GM19397 (cell line): ENCODE results near the gene FGFR2.
"Not testable (repeated sequence)": the region's sequence is repeated elsewhere in the genome, so short reads cannot be mapped to it uniquely, and the experiment has no call there.

Experiments used
- ATAC-seq: cut with Tn5 transposase; IDR thresholded peaks from one replicate; pipeline ENCODE4 v1.9.1; 2021; ENCODE audit warnings: mild to moderate bottlenecking, moderate library complexity; ENCODE audit not compliant: unreplicated experiment

The FGFR2 gene

DNA sequence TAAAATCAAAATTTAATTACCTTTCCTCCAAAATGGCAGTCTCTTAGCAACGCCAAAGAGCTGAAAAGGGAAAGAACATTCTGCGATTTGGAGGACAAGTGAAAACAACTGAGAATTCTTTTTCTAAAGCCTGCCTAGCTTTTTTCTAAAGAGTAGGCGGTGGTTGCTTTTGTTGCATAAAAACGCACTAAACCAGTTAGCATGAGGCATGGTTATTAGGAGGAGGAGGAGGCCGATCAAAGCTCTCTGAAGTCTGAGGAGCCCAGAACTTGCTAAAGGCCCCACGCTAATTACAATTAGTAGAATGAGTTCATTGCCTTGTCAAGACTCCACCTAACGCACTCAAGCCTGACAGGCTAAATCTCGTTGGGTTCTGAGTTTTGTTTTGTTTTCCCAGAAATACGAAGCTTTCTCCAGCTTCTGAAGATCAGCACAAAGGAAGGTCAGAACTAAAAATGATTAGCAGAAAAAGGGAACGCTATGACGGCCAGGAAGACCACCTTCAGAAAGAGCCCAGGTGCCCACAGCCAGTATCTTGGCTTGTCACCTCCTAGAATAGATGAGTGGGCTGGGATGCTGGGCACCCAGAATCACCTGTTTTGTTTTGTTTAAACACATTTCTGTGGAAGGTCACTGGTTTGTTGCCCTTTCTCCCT lies 72.0 kb downstream of the FGFR2 start:
- ATAC-seq: no peak

DNA sequence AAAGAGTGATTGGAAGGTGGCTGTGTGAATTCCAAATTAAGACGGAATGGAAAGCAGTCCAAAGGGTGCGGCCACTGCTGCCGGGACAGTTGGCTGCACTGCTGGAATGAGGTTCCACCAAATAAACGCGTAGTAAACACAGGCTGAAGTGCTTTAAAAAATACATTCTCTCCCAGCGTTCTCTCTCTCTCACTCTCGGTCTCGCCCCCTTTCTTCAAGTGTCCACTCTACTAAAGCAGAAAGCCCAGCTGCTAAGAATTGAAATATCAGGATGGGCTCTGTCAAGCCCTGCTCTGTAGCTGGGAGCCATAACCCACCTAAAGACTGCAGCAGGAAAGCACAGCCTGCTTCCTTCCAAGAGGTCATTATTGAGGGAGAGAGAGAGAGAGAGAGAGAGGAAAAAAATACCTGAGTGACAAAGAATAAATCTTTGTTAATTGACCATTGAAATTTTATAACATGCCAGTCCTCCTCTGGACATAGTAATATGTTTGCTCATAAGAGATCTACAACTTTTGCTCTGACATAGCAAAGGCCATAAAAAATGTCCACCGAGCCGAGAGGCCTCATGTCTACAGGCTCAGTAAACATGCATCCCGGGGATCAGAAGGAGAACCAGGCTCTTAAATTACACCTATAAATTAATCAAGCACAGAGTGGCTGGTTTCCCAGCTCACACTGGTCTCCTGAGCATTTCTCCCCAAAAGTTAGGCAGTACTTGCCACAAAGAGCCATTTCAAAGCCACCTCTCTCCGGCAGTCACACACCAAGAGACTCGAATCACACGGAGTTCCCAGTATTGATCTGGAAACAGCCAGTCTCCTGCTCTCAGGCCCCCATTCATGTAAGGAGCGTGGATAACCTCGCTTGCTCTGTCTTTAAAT lies 72.8 kb downstream of the FGFR2 start:
- ATAC-seq: no peak

DNA sequence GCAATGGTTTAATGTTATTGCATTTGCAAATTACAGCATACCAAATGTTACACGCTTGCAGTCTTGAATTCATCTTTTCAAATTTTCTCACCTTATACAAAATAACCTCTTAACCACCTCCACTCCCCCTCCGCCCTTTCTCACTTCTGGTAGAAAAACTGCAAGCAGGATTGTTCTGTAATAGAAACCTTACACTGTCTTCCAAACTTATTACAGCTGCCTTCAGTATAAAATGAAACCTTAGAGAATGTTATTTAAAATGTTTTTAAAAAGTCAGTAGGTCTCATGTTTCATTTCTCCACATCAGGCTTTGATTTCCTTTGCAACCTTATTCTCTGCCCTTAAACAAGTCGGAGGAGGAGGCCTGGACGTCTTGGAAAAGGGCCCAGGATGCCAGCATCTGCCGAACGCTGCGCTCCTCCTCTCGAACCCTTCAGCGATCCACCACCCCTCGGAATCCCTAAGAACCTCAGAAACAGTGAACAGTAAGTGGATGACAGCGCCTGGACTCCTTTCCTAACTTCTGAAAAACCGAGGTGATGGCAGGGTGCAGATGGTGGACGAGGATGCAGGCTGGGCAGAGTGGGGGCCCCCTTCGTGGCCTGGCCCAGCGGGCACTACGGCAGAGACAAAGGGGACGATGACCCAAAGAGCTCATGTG lies 74.0 kb downstream of the FGFR2 start:
- ATAC-seq: no peak

DNA sequence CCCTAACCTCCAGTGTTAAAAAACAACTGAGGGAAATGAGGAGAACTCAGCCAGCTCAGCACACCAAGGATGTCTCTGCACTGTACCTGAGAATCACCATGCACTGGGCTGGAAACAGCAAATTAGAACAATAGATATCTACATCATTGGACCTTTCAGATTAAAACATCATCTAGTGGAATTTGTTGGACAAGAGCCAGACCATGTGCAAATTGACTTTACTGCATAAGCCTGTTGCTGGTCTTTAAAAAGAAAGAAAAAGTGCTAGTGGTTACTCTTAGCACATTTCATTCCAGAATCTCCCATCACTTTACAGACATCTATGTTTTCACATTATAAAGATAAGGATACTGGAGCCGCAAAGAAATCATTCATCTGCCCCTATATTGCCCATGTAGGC lies 75.4 kb downstream of the FGFR2 start:
- ATAC-seq: no peak

DNA sequence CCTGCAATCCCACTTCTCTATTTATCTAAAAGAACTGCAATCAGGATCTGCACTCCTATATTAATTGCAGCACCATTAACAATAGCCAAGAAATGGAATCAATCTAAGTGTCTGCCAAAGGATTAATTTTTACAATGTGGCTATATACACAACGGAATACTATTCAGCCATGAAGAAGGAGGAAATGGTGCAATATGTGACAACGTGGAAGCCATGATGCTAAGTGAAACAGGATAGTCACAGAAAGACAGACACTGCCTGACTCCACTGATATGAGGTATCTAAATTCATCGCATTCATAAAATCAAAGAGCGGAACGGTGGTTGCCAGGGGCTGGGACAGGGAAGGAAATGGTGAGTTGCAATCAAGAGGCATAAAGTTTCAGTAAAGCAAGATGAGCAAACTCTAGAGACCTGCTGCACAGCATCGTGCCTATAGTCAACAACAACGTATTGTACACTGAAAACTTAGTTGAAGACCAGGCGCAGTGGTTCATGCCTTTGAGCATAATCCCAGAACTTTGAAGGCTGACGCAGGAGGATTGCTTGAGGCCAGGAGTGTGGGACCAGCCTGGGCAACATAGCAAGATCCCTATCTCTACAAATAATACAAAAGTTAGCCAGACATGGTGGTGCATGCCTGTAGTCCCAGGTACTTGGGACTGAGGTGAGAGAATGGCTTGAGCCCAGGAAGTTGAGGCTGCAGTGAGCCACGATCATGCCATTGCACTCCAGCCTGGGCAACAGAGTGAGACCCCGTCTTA lies 76.3 kb downstream of the FGFR2 start:
- ATAC-seq: no peak

DNA sequence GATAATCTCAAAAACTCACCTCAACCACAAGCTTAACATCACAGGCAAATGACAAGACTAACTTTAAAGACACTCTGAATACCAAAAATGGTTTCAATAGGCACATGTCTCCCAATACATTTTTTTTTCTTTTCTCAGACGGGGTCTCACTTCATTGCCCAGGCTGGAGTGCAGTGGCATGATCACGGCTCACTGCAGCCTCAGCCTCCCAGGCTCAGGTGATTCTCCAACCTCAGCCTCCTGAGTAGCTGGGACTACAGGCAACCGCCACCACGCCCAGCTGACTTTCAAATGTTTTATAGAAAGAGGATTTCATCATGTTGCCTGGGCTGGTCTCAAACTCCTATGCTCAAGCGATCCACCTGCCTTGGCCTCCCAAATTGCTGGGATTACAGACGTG lies 77.7 kb downstream of the FGFR2 start:
- not testable (repeated sequence) for ATAC-seq

DNA sequence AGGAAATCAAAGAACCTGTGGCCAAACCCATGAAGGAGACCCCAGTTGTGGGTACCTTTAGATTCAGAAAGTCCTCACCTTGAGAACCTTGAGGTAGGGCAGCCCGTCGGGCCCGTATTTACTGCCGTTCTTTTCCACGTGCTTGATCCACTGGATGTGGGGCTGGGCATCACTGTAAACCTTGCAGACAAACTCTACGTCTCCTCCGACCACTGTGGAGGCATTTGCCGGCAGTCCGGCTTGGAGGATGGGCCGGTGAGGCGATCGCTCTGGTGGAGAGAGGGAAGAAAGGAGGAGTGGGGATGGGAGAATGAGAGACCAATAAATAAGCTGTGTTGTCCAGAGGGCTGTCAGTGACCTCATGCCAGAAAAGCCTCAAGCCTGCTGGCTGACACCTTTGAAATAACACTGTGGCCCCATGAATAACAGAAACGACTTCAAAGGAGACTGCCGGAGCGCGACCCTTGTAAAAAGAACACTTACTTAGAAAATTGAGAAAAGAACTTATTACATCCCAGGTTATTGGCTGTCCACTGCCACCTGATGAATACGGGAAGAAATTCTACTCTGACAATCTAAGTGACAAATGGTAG lies 78.2 kb downstream of the FGFR2 start:
- ATAC-seq: no peak

DNA sequence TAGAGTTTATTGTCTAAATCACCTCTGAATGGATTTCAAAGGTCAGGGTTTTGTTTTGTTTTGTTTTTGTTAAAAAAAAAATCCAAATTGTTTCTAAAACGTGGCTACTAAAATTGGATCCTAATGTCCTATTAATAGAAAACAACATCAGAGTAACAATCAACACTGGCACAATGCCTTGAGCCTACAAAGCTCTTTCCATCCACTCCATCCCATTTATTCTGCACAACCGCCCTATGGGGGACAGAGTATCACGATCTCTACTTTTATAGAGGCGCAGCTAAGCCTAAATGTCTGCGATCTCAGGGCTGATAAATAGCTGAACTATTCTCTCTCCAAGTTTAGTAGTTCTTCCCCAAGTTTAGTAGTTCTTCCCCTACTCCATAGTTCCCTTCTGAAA lies 78.8 kb downstream of the FGFR2 start:
- no peak for ATAC-seq

DNA sequence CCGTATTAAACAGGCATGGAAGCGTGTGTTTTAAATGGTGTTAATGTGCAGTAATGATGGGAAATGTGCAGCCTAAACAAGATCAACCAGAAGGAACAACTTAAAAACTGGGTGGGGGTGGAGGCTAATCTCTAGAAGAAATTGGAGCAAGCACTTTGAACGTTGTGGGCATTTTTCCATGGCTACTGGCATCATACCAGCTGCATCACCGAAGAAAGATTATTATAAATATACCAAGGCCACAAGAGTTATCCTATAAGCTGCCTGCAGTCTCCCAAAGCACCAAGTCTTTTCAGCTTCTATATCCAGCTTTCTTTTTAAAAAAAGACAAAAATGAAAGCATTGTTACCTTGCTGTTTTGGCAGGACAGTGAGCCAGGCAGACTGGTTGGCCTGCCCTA lies 79.9 kb downstream of the FGFR2 start:
- no peak for ATAC-seq

DNA sequence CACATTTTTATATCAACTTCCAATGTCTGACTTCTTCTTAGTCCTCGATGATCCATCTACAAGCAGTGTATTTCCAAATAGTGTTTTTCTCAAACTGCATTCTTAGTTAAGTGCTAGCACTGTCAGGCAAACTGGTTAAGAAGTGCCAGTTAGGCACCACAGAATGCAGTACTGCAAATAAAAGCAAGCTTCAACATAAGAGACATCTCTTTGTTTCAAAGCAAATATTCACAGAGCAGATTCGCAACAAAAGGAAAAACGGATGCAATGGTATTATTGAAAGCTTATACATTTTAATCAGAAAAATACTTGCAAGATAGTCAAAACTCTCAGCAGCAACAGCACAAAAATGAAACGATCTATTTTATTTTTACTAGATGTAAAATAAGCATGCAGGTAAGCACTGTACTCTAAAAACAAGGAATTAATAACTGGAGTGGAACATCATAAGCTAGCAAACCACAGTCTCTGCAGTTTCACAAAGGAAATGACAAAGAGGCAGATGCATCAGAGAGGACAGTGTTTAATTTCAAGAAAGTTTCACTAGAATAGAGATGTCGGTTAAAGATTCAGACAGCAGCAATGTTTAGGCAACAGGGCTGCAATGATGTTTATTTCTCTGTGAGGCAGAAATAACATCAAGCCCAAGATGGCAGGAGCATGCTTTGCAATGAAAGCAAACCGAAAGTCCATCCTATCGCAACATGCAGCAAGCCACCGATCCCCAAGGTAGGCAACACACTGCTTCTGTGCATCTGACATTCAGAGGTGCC lies 82.0 kb downstream of the FGFR2 start:
- peak; percentile 83 for ATAC-seq

DNA sequence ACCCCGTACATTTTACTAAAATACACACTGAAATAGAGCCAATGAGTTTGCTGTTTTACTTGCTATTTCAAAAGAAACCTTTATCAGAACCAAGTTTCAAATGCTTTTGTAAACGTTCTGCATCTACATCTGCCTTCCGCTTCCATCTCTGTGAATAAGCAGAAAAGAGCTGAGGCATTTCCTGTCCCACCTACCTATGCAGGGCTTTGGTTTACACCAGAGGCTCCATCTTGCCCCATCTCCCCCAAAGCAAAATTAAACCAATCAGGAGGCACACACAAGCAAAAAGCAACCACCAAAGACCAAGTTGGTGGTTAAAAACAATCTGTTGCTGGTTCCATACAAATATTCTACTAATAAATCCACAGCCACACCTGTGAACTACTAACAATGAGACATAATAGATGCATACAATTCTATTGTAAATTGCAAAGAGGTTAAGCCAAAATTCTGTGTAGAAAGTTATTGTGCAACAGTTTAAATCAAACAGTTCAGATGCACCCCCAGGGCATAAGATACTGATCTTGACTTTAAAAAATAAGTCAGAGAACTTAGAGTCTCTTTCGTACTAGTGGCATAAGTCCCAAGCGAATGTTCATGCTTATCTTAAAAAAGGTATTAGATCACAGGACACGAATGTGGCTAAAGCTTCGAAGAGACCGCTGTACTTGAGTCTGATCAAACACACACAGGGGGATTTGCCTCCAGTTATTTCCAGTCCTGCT lies 83.9 kb downstream of the FGFR2 start:
- ATAC-seq: no peak

DNA sequence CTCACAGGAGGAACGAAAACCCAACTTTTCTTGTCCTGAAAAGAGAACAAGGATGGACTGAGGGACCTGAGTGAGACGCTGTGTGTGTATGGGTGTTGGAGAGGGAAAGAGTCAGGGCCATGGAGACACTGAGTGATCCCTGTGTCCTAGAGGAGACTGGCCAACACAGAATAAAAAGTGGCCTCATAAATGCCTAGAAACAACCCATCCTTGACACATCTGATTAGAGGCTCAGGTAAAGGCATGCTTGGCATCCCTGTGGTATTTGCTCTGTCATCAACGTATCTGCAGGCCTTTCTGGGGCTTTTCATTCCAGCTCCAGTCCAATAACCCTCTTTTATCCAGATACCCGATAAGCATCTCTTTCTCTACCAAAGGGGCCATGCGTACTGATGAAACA lies 86.3 kb downstream of the FGFR2 start:
- ATAC-seq: no peak

DNA sequence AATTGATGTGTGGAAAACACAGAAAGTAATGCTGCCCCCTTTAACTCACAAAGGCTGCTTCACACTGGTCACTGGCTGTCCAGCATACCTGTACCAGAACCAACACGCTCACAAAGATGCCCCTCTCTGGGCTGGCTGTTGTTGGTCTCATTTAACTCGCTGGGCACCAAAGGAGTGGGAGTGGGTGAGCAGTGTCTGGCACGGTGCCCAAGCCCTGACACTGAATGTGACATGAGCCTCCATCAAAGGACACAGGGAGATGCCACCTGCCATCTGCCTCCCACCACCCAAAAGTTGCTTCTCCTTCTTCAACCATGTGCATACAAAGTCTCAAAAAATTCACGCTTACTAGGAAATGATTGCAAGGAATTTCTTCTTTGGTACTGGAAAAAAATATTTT lies 86.8 kb downstream of the FGFR2 start:
- ATAC-seq: no peak

DNA sequence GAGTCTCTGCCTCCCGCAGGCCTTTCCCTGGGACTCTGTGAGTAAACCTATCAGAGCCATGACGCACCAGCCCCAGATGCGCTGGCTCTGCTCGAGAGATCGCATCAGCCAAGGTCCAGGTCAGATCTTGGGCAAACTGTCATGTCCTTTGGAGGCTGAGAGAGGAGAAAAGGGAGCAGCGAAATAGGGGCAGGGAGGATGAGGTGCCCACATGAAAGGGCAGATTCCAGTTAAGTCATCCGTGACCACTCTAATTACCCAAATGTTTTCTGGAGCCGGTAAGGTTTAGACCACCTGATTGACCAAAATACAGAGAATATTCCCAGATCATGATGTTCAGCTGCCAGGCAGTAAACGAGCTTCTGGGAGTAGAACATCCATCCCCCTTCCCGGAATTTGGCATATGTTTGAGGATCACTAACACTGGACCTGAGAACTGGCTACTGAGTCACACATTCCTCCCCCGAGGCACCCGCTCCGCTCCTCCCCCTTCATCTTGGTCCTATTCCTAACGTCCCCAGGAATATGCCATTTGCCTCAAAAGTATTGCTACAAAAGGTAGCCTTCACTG lies 88.0 kb downstream of the FGFR2 start:
- no peak for ATAC-seq

DNA sequence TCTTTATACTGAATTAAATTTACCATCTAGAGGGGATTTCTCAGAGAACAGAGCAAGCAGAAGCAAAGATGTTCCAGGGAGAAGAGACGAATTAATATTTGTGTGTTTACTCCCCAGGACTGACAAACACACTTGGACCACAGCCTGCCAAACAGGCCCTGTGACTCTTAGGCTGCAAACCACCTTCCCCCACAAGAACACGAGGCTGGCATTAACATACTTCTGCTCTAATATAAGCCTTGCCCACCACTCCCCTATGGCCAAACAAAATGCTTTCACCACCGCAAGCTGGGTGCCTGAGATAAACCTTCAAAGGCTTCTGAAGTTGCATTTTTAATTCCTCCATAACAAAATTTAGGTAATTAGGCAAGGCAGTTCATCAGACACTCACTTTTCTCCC lies 88.4 kb downstream of the FGFR2 start:
- no peak for ATAC-seq

DNA sequence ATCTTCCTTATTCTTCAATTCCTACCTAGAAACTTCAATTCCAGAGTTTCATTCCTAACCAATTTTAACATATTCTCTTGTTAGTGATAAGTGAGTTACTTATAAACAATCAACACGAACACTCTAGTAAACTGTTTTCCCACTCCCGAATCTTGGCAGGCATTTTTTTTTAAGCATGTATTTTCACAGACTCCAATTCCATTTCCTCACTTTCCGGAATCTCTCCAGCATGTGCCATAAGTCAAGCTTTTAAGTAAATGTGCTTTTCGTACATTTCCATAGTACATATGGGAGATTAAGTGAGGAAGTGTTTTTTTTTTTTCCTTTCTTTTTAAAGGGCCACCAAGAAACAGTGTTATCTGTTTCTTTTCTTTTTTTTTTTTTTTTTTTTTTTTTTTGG lies 89.1 kb downstream of the FGFR2 start:
- ATAC-seq: no peak

DNA sequence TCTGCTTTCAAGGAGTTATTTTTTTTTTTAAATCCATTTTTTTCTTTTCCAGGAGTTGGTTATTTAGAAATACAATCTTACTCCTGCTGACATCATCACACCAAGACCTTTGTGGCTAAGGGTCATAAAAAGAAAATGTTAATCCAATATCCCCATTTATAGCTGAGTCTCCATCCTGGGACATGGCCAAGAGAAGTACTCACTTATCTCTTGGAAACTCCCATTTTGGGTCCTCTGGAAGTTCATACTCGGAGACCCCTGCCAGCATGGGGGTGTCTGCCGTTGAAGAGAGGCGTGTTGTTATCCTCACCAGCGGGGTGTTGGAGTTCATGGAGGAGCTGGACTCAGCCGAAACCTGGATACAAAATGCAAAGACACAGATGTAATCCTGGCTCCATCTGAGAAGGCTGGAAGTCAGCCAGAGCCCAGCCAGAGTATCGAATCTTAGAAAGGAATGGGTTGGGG lies 94.6 kb downstream of the FGFR2 start:
- no peak for ATAC-seq

DNA sequence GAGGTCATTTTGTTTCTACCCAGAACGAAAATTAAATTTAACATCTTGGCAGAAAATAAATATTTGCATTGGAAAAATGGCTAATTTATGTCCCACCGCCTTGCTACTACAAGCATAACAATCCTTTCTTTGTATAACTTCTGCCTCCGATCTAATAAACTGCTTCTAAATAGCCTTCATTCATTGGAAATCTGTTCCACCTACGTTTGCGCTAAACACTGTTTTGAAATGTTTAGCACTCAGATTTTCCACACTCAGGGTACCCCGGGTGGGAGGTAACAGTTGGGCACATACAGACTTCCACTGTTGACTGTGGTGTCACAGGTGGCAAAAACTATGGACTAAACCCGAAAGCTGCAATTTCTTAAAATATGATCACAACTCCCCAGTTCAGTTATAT lies 96.4 kb downstream of the FGFR2 start:
- no peak for ATAC-seq
